NCI-H1694 treated with DMSO at 0.1 percent for 48 hours (cell line): ENCODE measurements around the gene BNIP5.

ENCODE experiments used
- DNase-seq: peaks from one replicate; lab custom pipeline; 2025; lab: John Stamatoyannopoulos, UW

BNIP5 gene

GRCh38 chr6:36322591-36322990 is 14.1 kb downstream of the BNIP5 start:
- no peak for DNase-seq

- no peak for DNase-seq
Measured at GRCh38 chr6:36320475-36320874, 16.2 kb downstream of the BNIP5 start.

GRCh38 chr6:36319821-36320220 is 16.9 kb downstream of the BNIP5 start:
- DNase-seq: no peak

- no peak for DNase-seq
Measured at GRCh38 chr6:36319436-36319762, 17.3 kb downstream of the BNIP5 start.

- no peak for DNase-seq
Measured at GRCh38 chr6:36318690-36319435, 17.8 kb downstream of the BNIP5 start.

GRCh38 chr6:36317623-36318022 is 19.1 kb downstream of the BNIP5 start:
- DNase-seq: no peak

GRCh38 chr6:36315921-36316320 is 20.8 kb downstream of the BNIP5 start:
- DNase-seq: no peak

- DNase-seq: no peak
Measured at GRCh38 chr6:36314221-36315014, 22.3 kb downstream of the BNIP5 start.

- DNase-seq: no peak
Measured at GRCh38 chr6:36313649-36313936, 23.1 kb downstream of the BNIP5 start.

GRCh38 chr6:36312854-36313648 is 23.6 kb downstream of the BNIP5 start:
- DNase-seq: no peak

GRCh38 chr6:36309900-36310299 is 26.8 kb downstream of the BNIP5 start:
- DNase-seq: no peak

- DNase-seq: no peak
Measured at GRCh38 chr6:36309203-36309602, 27.5 kb downstream of the BNIP5 start.

GRCh38 chr6:36308514-36308913 is 28.2 kb downstream of the BNIP5 start:
- no peak for DNase-seq

GRCh38 chr6:36306375-36306774 is 30.3 kb downstream of the BNIP5 start:
- DNase-seq: no peak

GRCh38 chr6:36305885-36306284 is 30.8 kb downstream of the BNIP5 start:
- no peak for DNase-seq

- peak; percentile 80 for DNase-seq
Measured at GRCh38 chr6:36302227-36302976, 34.3 kb downstream of the BNIP5 start.

GRCh38 chr6:36301781-36302180 is 34.9 kb downstream of the BNIP5 start:
- no peak for DNase-seq

- DNase-seq: no peak
Measured at GRCh38 chr6:36301085-36301658, 35.5 kb downstream of the BNIP5 start.

- DNase-seq: no peak
Measured at GRCh38 chr6:36298027-36298426, 38.7 kb downstream of the BNIP5 start.

- no peak for DNase-seq
Measured at GRCh38 chr6:36297511-36297910, 39.2 kb downstream of the BNIP5 start.

GRCh38 chr6:36297051-36297450 is 39.6 kb downstream of the BNIP5 start:
- no peak for DNase-seq

GRCh38 chr6:36296240-36296639 is 40.4 kb downstream of the BNIP5 start:
- no peak for DNase-seq
